Pons (tissue), 1 donor: ENCODE measurements around the gene TMIGD2.
"Not testable (repeated sequence)": the region's sequence is repeated elsewhere in the genome, so short reads cannot be mapped to it uniquely, and the experiment has no call there.

Source experiments
- DNase-seq: peaks from one replicate; pipeline ENCODE4 v3.0.0-alpha.2; 2016; ENCODE audit warnings: low spot score

Gene TMIGD2, protein sequence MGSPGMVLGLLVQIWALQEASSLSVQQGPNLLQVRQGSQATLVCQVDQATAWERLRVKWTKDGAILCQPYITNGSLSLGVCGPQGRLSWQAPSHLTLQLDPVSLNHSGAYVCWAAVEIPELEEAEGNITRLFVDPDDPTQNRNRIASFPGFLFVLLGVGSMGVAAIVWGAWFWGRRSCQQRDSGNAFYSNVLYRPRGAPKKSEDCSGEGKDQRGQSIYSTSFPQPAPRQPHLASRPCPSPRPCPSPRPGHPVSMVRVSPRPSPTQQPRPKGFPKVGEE

DNA sequence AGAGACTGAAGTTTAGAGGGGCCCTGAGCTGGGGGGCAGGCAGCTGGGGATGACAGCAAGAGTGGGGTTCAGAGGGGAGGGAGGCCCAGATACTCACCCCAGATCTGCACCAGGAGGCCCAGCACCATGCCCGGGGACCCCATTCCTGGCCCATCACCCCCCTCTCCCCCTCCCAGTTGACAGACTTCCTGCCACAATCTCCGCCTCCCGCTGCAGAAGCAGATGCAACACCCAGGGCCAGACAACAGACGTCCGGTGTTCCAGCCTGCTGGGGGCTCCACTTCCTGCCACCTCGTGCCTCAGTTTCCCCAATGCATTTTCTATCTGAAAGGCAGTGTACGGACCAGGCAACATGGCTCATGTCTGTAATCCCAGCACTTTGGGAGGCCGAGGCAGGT is at the start of gene TMIGD2:
Gene TMIGD2, minus strand, starts transcription at position 147 of the 398 bp plus-strand sequence. Its CDS starts 4 bp downstream, at position 143.
- DNase-seq: no peak

DNA sequence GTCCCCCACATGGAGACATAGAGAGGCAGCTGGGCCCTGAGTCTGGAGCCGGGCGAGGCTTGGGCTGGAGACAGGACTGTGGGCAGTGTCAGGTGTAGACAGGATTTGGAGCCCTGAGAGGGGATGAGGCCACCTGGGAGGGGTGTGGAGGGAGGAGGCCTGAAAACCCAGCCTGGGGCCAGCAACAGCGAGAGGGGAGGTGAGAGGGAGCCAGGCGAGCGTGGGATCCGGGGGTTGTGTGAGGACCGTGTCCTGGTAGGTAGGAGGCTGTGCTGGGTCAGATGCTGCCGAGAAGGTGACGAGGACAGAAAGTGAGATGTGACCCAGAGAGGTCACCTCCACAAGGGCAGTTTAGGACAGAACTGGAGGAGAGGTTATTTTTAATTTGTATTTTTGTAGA is 48.5 kb upstream of the TMIGD2 start:
- DNase-seq: no peak

DNA sequence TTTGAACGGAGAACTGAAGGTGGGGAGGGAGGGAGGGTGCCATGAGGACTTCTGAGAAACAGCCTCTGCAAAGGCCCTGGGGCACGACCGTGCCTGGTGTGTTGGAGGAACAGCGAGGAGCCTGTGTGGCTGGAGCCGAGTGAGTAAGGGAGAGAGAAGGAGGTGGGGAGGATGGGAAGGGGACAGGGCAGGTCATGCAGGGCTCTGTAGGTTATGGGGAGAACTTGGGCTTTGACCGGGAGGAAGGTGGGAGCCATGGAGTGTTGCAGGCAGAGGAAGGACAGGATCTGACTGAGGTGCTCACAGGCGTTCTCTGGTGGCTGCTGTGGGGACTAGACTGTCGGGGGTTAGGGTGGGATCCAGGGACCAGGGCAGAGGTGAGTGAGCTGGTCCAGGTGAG is 47.9 kb upstream of the TMIGD2 start:
- DNase-seq: no peak

DNA sequence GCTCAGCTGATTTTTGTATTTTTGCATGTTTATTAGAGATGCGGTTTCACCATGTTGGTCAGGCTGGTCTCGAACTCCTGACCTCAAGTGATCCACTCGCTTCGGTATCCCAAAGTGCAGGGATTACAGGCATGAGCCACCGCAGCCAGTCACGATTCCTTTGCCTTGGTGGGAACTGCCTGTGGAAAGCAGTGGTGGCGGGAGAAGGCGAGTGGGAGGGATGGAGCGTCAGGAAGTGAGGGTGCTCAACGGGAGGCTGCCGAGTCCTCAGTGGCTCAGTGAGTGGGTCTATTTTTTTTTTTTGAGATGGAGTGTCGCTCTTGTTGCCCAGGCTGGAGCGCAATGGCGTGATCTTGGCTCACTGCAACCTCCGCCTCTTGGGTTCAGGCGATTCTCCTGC is 47.0 kb upstream of the TMIGD2 start:
- DNase-seq: not testable (repeated sequence)

- DNase-seq: no peak
Observed at GRCh38 chr19:4347521-4347920, 45.3 kb upstream of the TMIGD2 start.

DNA sequence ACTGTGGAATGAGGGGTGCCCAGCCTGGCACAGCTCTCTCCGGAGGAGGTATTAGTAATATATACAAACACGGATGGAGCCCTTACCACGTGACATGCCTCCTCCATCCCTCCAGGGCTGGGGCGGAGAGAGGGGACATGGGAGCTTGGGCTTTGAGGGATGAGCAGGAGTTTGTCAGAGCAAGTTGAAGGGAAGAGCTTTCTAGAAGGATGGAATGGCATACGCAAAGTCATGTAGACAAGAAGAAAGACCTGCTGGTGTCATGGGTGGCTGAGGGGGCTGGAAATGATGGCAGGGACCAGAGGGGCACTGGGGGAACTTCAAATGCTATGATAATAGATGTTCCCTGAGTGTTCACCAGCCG is 43.8 kb upstream of the TMIGD2 start:
- DNase-seq: no peak

DNA sequence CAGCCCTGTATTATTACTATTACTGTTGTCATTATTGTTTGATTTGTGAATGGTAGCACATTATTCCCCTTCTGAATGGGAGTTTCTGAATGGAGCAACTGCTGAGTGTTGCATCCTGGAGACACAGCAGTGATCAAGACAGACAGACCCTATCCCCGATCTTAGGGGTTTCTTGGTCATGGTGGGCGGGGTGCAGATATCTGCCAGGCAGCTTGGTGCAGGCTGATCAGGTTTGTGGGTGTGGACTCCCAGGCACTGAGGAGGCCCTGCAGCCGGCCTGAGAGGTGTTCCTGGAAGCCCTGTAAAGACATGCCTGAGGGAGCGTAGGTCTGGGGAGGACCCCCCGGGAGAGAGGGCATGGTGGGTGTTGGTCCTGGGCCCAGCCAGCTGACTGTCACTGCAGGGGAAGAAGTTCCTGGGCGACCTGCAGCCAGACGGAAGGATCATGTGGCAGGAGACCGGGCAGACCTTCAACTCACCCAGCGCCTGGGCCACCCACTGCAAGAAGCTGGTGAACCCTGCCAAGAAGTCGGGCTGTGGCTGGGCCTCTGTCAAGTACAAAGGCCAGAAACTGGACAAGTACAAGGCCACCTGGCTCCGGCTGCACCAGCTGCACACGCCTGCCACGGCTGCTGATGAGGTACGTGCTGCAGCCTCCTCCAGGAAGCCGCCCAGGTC is 43.3 kb upstream of the TMIGD2 start:
- no peak for DNase-seq

DNA sequence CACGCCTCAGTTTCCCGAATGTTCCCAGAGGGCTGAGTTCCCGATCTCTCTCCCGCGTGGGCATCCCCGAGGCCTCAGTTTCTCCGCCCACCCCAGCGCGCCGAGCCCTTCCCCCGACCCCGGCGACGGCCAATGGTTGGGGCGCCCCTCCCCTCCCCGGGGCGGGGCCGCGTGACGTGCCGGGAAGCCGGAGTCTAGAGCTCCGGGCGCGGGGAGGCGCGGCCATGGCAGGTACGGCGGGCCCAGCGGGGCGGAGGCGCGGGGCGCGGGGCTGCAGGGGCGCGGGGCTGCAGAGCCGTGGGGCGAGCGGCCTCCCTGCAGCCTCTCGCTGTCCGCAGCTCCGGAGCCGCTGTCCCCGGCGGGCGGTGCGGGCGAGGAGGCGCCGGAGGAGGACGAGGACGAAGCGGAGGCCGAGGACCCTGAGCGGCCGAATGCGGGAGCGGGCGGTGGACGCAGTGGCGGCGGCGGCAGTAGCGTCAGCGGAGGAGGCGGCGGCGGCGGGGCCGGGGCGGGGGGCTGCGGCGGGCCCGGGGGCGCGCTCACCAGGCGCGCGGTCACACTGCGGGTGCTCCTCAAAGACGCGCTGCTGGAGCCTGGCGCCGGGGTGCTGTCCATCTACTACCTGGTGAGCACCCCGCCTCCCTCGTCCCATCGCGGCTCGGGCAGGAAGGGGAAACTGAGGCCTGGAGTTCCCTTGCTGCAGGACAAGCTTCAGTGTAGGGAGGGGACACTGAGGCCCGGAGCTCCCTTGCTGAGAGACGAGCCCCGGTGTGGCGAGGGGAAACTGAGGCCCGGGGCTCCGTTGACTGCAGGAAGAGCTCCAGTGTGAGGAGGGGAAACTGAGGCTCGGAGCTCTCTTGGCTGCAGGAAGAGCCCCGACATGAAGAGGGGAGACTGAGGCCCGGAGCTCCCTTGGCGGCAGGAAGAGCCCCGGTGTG is 41.5 kb upstream of the TMIGD2 start, which contains the start of gene MPND:
Gene MPND, plus strand, starts transcription at position 193 of the 938 bp plus-strand sequence. Its CDS starts 32 bp downstream, at position 225.
- DNase-seq: peak; percentile 91

DNA sequence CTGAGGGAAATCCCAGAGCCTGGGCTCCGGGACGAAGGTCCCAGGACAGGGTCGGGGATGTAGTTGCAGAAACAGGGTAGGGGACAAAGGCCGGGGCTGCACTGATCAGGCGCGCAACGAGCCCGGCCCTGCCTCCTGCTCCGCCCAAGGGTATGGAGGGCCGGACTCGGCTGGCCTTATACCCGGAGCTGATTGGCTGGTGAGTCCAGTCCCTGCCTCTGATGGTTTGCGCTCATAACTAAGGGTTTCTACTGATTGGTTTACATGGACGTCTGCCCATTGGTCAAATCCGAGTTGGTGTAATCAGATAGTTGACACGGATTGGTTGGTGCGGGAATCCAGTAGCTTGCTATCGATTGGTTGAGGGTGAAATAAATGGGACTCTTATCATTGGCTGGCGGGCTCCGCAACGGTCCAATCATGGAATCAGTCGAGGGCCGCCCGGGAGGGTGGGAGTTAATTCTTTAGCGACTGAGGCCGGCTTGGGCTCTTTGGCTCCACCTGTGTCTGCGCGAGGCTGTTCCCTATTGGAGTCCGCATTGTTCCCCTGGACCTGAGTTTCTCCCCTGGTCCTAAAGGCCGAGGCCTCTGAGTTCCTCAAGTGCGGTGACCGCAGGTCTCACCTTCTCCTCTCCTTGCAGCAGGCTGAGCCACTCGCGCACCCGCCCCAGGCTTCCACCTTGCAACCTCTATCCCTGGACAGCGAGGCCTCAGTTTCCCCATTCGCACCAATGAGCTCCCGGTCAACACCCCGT is 40.6 kb upstream of the TMIGD2 start:
- DNase-seq: peak; percentile 100

DNA sequence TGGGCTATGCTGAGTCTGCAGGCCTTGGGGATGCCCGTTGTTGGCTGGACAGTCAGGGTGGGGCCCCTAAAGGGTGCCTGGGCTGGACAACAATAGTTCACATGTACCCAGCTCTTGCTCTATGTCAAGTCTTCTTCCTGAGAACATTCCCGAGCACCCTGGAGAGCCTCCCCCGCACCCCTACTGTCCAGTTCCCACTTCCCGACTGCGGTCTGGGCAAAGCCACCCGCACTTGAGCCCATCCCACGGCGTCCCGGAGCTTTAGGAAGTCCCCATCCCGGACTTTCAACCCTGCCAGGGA is 40.1 kb upstream of the TMIGD2 start:
- no peak for DNase-seq

DNA sequence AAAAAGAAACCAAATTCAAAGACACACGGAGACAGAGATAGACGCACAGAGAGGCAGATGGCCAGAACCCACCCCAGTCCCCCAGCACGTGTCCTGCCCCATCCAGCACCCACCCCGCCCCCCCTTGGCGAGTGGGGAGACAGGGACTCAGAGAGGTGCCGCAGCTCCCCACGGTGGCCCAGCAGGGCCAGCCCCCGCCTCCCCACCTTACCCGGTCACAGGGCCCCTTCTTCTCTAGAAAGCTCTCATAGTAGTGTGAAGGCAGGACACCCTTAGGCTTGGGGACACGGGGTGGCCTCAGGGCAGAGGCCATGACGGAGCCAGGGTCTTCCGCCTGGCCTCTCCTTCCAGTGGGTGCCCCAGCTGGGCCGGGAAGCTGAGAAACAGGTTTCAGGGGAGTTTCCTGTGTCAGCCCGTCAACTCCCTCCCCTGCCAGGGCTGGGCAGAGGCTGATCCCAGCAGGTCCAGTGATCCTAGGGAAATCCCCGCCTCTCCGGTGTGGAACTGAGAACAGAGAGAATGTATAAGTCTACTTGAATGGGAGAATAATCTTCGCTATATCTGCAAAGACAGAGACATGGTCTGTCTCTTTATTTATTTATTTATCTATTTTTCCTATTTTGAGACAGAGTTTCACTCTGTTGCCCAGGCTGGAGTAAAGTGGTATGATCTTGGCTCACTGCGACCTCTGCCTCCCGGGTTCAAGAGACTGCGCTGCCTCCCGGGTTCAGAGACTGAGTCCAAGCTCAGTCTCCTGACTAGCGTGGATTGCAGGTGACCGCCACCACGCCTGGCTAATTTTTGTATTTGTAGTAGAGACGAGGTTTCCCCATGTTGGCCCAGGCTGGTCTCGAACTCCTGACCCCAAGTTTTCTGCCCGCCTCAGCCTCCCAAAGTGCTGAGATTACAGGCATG is 36.5 kb upstream of the TMIGD2 start, which contains the start of gene STAP2:
Gene STAP2, minus strand, starts transcription at position 387 of the 915 bp plus-strand sequence. Its CDS starts 74 bp downstream, at position 313.
- DNase-seq: no peak

GRCh38 chr19:4337906-4338440 is 35.8 kb upstream of the TMIGD2 start:
- no peak for DNase-seq

- DNase-seq: no peak
Observed at GRCh38 chr19:4334929-4335570, 32.9 kb upstream of the TMIGD2 start.

GRCh38 chr19:4329858-4330257 is 27.7 kb upstream of the TMIGD2 start:
- no peak for DNase-seq

GRCh38 chr19:4328991-4329681 is 26.9 kb upstream of the TMIGD2 start:
- DNase-seq: not testable (repeated sequence)

DNA sequence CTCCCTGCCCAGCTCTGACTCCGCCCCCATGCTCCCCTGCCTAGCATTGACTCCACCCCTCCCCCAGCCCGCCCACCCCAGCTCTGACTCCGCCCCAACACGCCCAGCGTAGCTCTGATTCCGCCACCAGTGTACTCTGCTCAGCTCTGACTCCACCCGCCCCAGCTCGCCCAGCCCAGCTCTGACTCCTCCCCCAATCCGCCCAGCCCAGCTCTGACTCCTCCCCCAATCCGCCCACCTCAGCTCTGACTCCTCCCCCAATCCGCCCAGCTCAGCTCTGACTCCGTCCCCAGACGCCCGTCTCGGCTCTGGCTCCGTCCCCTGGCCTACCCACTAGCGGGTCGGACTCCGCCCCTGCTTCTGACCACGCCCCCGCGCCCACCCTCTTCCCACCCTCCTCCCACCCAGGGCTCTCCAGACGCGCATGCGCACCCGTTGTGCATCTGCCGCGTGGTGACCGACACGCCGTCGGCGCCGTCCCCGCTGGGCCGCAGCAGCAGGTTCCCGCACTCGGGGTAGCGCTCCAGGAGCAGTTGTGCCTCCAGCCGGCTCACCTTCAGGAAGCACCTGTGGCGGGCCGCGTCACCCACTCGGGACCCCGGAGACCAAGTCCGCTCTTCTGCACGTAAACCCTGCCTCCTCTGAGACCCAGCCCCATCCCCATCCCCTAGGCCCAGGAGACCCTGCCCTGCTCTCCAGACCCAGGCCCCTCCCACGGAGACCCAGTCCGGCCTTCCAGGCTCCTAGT is 26.2 kb upstream of the TMIGD2 start:
- DNase-seq: peak; percentile 87

- DNase-seq: no peak
Observed at GRCh38 chr19:4327877-4328242, 25.7 kb upstream of the TMIGD2 start.

- DNase-seq: peak; percentile 21
Observed at GRCh38 chr19:4327252-4327876, 25.2 kb upstream of the TMIGD2 start.
